CD4-positive, alpha-beta T cell (primary cell): ENCODE measurements around the gene RTN4RL1. TPM values are rescaled to one million over a fixed set of nuclear protein-coding genes. Genes with fewer than 3 reads are reported as not detected.

Experiments used
- ATAC-seq: fragments of 200-7000 bp; cut with Tn5 transposase; one replicate; pipeline ENCODE4 v1.10.0; 2022; ENCODE audit warnings: mild to moderate bottlenecking; ENCODE audit not compliant: poor library complexity
- CTCF ChIA-PET: fragments of 350-600 bp; sonication (Branson Sonifier 250); formaldehyde crosslinking; loops from one replicate; lab custom pipeline; 2021; ENCODE audit warnings: antibody characterized with exemption, inconsistent platforms; lab: Charles Lee
- POLR2A ChIA-PET: fragments of 350-600 bp; sonication (Branson Sonifier 250); formaldehyde crosslinking; loops from one replicate; lab custom pipeline; 2021; ENCODE audit warnings: antibody characterized with exemption, inconsistent platforms; lab: Charles Lee
- DNase-seq, 14 experiments: peaks; one replicate each; pipeline ENCODE4 v3.0.0-alpha.2; 2013 to 2020; ENCODE audit warnings: mixed read lengths in 2 of 14
- H3K27ac ChIP-seq, 2 donors: one replicate each; pipeline versions ENCODE4 v1.5.1 to v1.7.0; 2013; ENCODE audit warnings: low read length in 2 of 2, low read depth in 1 of 2, mild to moderate bottlenecking in 1 of 2
- H3K27me3 ChIP-seq, 2 experiments: 1 replicate in 1 of 2; 2 replicates in 1 of 2; pipeline versions ENCODE4 v1.6.1 to v1.7.0; 2013; ENCODE audit warnings: low read length in 2 of 2, control low read depth in 1 of 2, mild to moderate bottlenecking in 1 of 2, moderate library complexity in 1 of 2; ENCODE audit not compliant: insufficient read depth in 2 of 2, control insufficient read depth in 1 of 2
- H3K36me3 ChIP-seq: one replicate; pipeline ENCODE4 v1.6.1; 2013; ENCODE audit warnings: low read length, control low read depth; ENCODE audit not compliant: insufficient read depth
- H3K4me1 ChIP-seq: one replicate; pipeline ENCODE4 v1.6.1; 2013; ENCODE audit warnings: low read length, control low read depth; ENCODE audit not compliant: insufficient read depth
- H3K4me3 ChIP-seq: one replicate; pipeline ENCODE4 v1.5.1; 2013; ENCODE audit warnings: mild to moderate bottlenecking, low read length, moderate library complexity
- H3K9me3 ChIP-seq, 2 experiments: 1 replicate in 1 of 2; 2 replicates in 1 of 2; pipeline versions ENCODE4 v1.6.1 to v1.7.0; 2013; ENCODE audit warnings: low read length in 2 of 2, mild to moderate bottlenecking in 2 of 2, control low read depth in 1 of 2, moderate library complexity in 1 of 2; ENCODE audit not compliant: control insufficient read depth in 1 of 2, insufficient read depth in 1 of 2
- H3K27ac Mint-ChIP-seq: one replicate; pipeline ENCODE4 v1.8.0; 2020; ENCODE audit warnings: mixed read lengths
- H3K27me3 Mint-ChIP-seq: one replicate; pipeline ENCODE4 v1.8.0; 2021; ENCODE audit warnings: mixed read lengths
- H3K36me3 Mint-ChIP-seq: one replicate; pipeline ENCODE4 v1.8.0; 2021; ENCODE audit warnings: low read depth, mixed read lengths
- H3K4me1 Mint-ChIP-seq: one replicate; pipeline ENCODE4 v1.8.0; 2021; ENCODE audit warnings: low read depth, mixed read lengths
- H3K4me3 Mint-ChIP-seq: one replicate; pipeline ENCODE4 v1.8.0; 2020; ENCODE audit warnings: mild to moderate bottlenecking, mixed read lengths
- H3K9me3 Mint-ChIP-seq: one replicate; pipeline ENCODE4 v1.8.0; 2020; ENCODE audit warnings: mixed read lengths
- CTCF ChIP-seq: fragments of 200-600 bp; IDR thresholded peaks from one replicate; pipeline ENCODE4 v1.8.0; 2022; ENCODE audit warnings: antibody characterized with exemption, mild to moderate bottlenecking
- intact Hi-C, 2 experiments: fragments of 100-400 bp; cut with DNase I in 1 of 2; cut with micrococcal nuclease in 1 of 2; formaldehyde crosslinking; loops; one replicate each; pipeline versions ENCODE4 v1.15.1 to v1.9.0; 2023 to 2025; cut with DNase I, micrococcal nuclease
- total RNA-seq, 174 experiments: library from RNA in 2 of 174; stranded (reverse) in 2 of 174; gene quantifications; one replicate each; pipeline ENCODE4 v1.2.3 and lab custom pipeline; 2021 to 2026

Gene RTN4RL1
- total RNA-seq, 2 experiments from 2014 or later, result 0.06 to 0.11 TPM

- Histone ChIP-seq H3K27ac (no peak overlapping the region), H3K36me3 (no peaks in the 10 kb centered on the region), H3K4me1 (no peaks in the 10 kb centered on the region), H3K4me3 (no peak overlapping the region), H3K9me3 (peaks cover 0 to 3% of the 10 kb centered on the region in 2 experiments), H3K27me3 (no peaks in the 10 kb centered on the region)
- intact Hi-C loops, result no loop called here
- H3K9me3 Mint-ChIP-seq, result no peaks in the 10 kb centered on the region
- no peaks in the 10 kb centered on the region for H3K4me1 Mint-ChIP-seq
- DNase-seq (no peak), ATAC-seq (no peak)
- POLR2A ChIA-PET, result no interaction called here
- no peak overlapping the region for H3K4me3 Mint-ChIP-seq
- H3K27ac Mint-ChIP-seq, result no peak overlapping the region
- H3K27me3 Mint-ChIP-seq, result no peaks in the 10 kb centered on the region
- no peaks in the 10 kb centered on the region for H3K36me3 Mint-ChIP-seq
- CTCF ChIA-PET, result no interaction called here
- no peak for TF ChIP-seq CTCF
These were observed 88.4 kb downstream of the RTN4RL1 start for GRCh38 chr17:1936766-1937165.

GRCh38 chr17:1934901-1935300 lies 90.2 kb downstream of the RTN4RL1 start:
- H3K27ac ChIP-seq, result no peak overlapping the region
- ChIA-PET POLR2A (no interaction called here), CTCF (no interaction called here)
- H3K4me3 Mint-ChIP-seq, result no peak overlapping the region
- no peak overlapping the region for H3K27ac Mint-ChIP-seq
- no peak for TF ChIP-seq CTCF
- H3K36me3 Mint-ChIP-seq, result no peaks in the 10 kb centered on the region
- no peaks in the 10 kb centered on the region for H3K27me3 Mint-ChIP-seq
- H3K27me3 ChIP-seq, result no peaks in the 10 kb centered on the region
- H3K4me1 Mint-ChIP-seq, result no peaks in the 10 kb centered on the region
- intact Hi-C loops, result no loop called here
- no peaks in the 10 kb centered on the region for H3K4me1 ChIP-seq
- no peak for DNase-seq
- H3K36me3 ChIP-seq, result no peaks in the 10 kb centered on the region
- no peaks in the 10 kb centered on the region for H3K9me3 Mint-ChIP-seq
- ATAC-seq, result no peak
- H3K9me3 ChIP-seq, result no peaks in the 10 kb centered on the region
- H3K4me3 ChIP-seq, result no peak overlapping the region

- Histone ChIP-seq H3K36me3 (no peaks in the 10 kb centered on the region), H3K4me3 (no peak overlapping the region), H3K27ac (no peak overlapping the region), H3K27me3 (no peaks in the 10 kb centered on the region), H3K9me3 (no peaks in the 10 kb centered on the region), H3K4me1 (no peaks in the 10 kb centered on the region)
- intact Hi-C loops, result no loop called here
- no peak for ATAC-seq
- Mint-ChIP-seq H3K9me3 (no peaks in the 10 kb centered on the region), H3K36me3 (no peaks in the 10 kb centered on the region), H3K27ac (no peak overlapping the region), H3K4me1 (no peaks in the 10 kb centered on the region), H3K4me3 (no peak overlapping the region), H3K27me3 (no peaks in the 10 kb centered on the region)
- CTCF ChIA-PET, result no interaction called here
- POLR2A ChIA-PET, result no interaction called here
- DNase-seq, result no peak
- no peak for TF ChIP-seq CTCF
These were observed 91.0 kb downstream of the RTN4RL1 start for GRCh38 chr17:1933875-1934715.
